Inflammatory macrophage treated with lipopolysaccharide for 4 hours (primary cell): Measurements from ENCODE around the gene HSPA8.
"Not testable (repeated sequence)": the region's sequence is repeated elsewhere in the genome, so short reads cannot be mapped to it uniquely, and the experiment has no call there.

Experiments
- DNase-seq: peaks from one replicate; pipeline ENCODE4 v3.0.0-alpha.2; 2020

HSPA8 gene

GRCh38 chr11:123061403-123062157, at the start of gene HSPA8:
TSS of gene HSPA8 (minus strand) at chr11:123062136. CDS start at chr11:123061324, 812 bp downstream.
- peak; percentile 62 for DNase-seq

GRCh38 chr11:123111465-123111864, 49.5 kb upstream of the HSPA8 start:
- peak; percentile 41 for DNase-seq

- no peak for DNase-seq
These were observed 48.5 kb upstream of the HSPA8 start for GRCh38 chr11:123110397-123110796.

GRCh38 chr11:123107945-123108495, 46.1 kb upstream of the HSPA8 start:
- no peak for DNase-seq

- no peak for DNase-seq
These were observed 42.8 kb upstream of the HSPA8 start for GRCh38 chr11:123104697-123105096.

GRCh38 chr11:123103326-123103980, 41.5 kb upstream of the HSPA8 start:
- DNase-seq = peak; percentile 47

- DNase-seq = no peak
These were observed 38.6 kb upstream of the HSPA8 start for GRCh38 chr11:123100379-123101085.

GRCh38 chr11:123098990-123099389, 37.1 kb upstream of the HSPA8 start:
- no peak for DNase-seq

GRCh38 chr11:123093739-123094138, 31.8 kb upstream of the HSPA8 start:
- no peak for DNase-seq

GRCh38 chr11:123091506-123091905, 29.6 kb upstream of the HSPA8 start:
- DNase-seq = no peak

- DNase-seq = not testable (repeated sequence)
These were observed 28.2 kb upstream of the HSPA8 start for GRCh38 chr11:123090168-123090567.

- DNase-seq = not testable (repeated sequence)
These were observed 27.0 kb upstream of the HSPA8 start for GRCh38 chr11:123088896-123089295.

GRCh38 chr11:123087657-123088056, 25.7 kb upstream of the HSPA8 start:
- DNase-seq = not testable (repeated sequence)

- DNase-seq = no peak
These were observed 24.4 kb upstream of the HSPA8 start for GRCh38 chr11:123086305-123086704.

GRCh38 chr11:123085497-123085896, 23.6 kb upstream of the HSPA8 start:
- no peak for DNase-seq

GRCh38 chr11:123084454-123084853, 22.5 kb upstream of the HSPA8 start:
- DNase-seq = no peak

- DNase-seq = peak; percentile 80
These were observed 21.7 kb upstream of the HSPA8 start for GRCh38 chr11:123083623-123084029.

- no peak for DNase-seq
These were observed 21.0 kb upstream of the HSPA8 start for GRCh38 chr11:123082977-123083376.

GRCh38 chr11:123080015-123080414, 18.1 kb upstream of the HSPA8 start:
- DNase-seq = no peak

- no peak for DNase-seq
These were observed 14.5 kb upstream of the HSPA8 start for GRCh38 chr11:123076484-123076883.

- no peak for DNase-seq
These were observed 11.6 kb upstream of the HSPA8 start for GRCh38 chr11:123073343-123074057.

GRCh38 chr11:123072762-123073161, 10.8 kb upstream of the HSPA8 start:
- no peak for DNase-seq

- DNase-seq = peak; percentile 80
These were observed 10.4 kb upstream of the HSPA8 start for GRCh38 chr11:123072332-123072761.
